Astrocyte (in vitro differentiated cells and primary cell): ENCODE data around the gene OSBPL6. TPM values are rescaled to one million over a fixed set of nuclear protein-coding genes. Genes with fewer than 3 reads are reported as not detected.

Source experiments
- DNase-seq: peaks from one replicate; pipeline ENCODE4 v3.0.0-alpha.2; 2010; ENCODE audit warnings: low read depth
- FAIRE-seq: peaks from 2 replicates; lab custom pipeline; 2011; peaks lifted over from hg19 to GRCh38; lab: Jason Lieb, UNC
- H2AFZ ChIP-seq: 2 replicates; pipeline ENCODE4 v1.6.0; 2012; ENCODE audit warnings: low read depth, low read length, inconsistent platforms
- H3K27ac ChIP-seq: 2 replicates; pipeline ENCODE4 v1.5.1; 2011; ENCODE audit warnings: low read depth, low read length, inconsistent platforms
- H3K27me3 ChIP-seq: 2 replicates; pipeline ENCODE4 v1.6.0; 2011; ENCODE audit warnings: low read length, inconsistent platforms; ENCODE audit not compliant: insufficient read depth
- H3K36me3 ChIP-seq: 2 replicates; pipeline ENCODE4 v1.5.1; 2011; ENCODE audit warnings: low read length, inconsistent platforms; ENCODE audit not compliant: insufficient read depth
- H3K4me1 ChIP-seq: 2 replicates; pipeline ENCODE4 v1.5.1; 2011; ENCODE audit warnings: low read length, inconsistent platforms; ENCODE audit not compliant: insufficient read depth
- H3K4me2 ChIP-seq: 2 replicates; pipeline ENCODE4 v1.6.0; 2012; ENCODE audit warnings: low read length, inconsistent platforms
- H3K4me3 ChIP-seq: 2 replicates; pipeline ENCODE4 v1.5.1; 2011; ENCODE audit warnings: low read depth, mild to moderate bottlenecking, low read length, inconsistent platforms; ENCODE audit not compliant: insufficient read depth
- H3K79me2 ChIP-seq: 2 replicates; pipeline ENCODE4 v1.6.0; 2012; ENCODE audit warnings: mild to moderate bottlenecking, low read length, inconsistent platforms; ENCODE audit not compliant: insufficient read depth
- H3K9ac ChIP-seq: 2 replicates; pipeline ENCODE4 v1.6.0; 2012; ENCODE audit warnings: mild to moderate bottlenecking, low read length, inconsistent platforms
- H3K9me3 ChIP-seq: 2 replicates; pipeline ENCODE4 v1.5.1; 2012; ENCODE audit warnings: low read depth, mild to moderate bottlenecking, low read length, inconsistent platforms; ENCODE audit not compliant: insufficient read depth
- H4K20me1 ChIP-seq: 2 replicates; pipeline ENCODE4 v1.6.0; 2012; ENCODE audit warnings: low read length, inconsistent platforms; ENCODE audit not compliant: insufficient read depth
- H3K27ac Mint-ChIP-seq: one replicate; pipeline ENCODE4 v1.8.0; 2021; ENCODE audit warnings: mild to moderate bottlenecking, mixed read lengths; ENCODE audit not compliant: unreplicated experiment
- H3K27me3 Mint-ChIP-seq: one replicate; pipeline ENCODE4 v1.8.0; 2021; ENCODE audit warnings: low read depth, mixed read lengths; ENCODE audit not compliant: unreplicated experiment
- H3K36me3 Mint-ChIP-seq: one replicate; pipeline ENCODE4 v1.8.0; 2021; ENCODE audit warnings: low read depth, mixed read lengths; ENCODE audit not compliant: unreplicated experiment
- H3K4me1 Mint-ChIP-seq: one replicate; pipeline ENCODE4 v1.8.0; 2021; ENCODE audit warnings: low read depth, mixed read lengths; ENCODE audit not compliant: unreplicated experiment
- H3K4me3 Mint-ChIP-seq: one replicate; pipeline ENCODE4 v1.8.0; 2021; ENCODE audit warnings: mild to moderate bottlenecking, moderate library complexity, mixed read lengths; ENCODE audit not compliant: unreplicated experiment
- H3K9me3 Mint-ChIP-seq: one replicate; pipeline ENCODE4 v1.8.0; 2021; ENCODE audit warnings: mild to moderate bottlenecking, mixed read lengths; ENCODE audit not compliant: unreplicated experiment
- EZH2 ChIP-seq: IDR thresholded peaks from 2 replicates; pipeline ENCODE4 v1.6.1; 2012; ENCODE audit warnings: mild to moderate bottlenecking, low read length, inconsistent platforms; ENCODE audit not compliant: insufficient read depth
- total RNA-seq: library from RNA; stranded (reverse); gene quantifications from 2 replicates; pipeline ENCODE4 v1.2.1, GENCODE V29; 2021
- TF ChIP-seq, protein P1 (sequence below): IDR thresholded peaks from 2 replicates; pipeline ENCODE4 v1.5.1; 2011; ENCODE audit warnings: low read depth, mild to moderate bottlenecking, inconsistent platforms, low read length, moderate library complexity; ENCODE audit not compliant: insufficient read depth

The OSBPL6 gene
- total RNA-seq, 1 donor from 2014 or later: 13.4 TPM

DNA sequence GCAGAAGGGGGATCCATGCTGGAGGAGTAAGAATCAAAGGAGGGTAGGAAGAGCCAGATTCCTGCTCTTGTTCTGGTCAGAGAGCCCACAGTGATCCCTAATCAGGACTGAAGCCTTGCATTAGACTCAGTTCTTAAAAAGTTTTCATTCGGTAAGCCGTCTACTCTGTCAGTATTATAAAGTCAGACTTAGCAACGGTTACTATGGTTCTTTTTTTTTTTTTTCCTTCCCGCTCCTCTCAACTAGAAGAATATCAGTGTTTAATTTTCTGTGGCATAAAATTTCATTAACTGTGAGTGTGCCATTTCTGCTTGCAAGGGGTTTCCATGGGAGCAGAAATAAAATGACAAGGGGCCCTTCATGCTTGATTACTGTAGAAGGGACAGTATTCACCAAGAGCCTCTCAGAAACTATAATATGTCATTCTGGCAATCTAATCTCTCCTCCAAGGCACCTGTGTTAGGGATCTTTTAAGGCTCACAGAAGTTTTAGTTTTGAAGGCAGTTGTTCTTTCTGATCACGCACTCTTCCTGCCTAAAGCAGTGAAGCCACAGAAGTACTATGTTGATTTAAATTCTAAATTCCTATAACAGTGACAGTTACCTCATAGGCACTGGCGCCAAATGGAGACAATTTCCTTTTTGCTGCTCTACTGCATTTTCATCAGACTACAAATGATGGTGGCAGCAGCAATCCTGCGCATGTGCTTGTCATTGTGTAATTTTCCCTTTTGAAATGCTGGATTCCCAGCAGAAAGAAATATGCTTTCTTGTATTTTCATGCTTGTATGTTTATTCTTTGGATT lies 57.0 kb downstream of the OSBPL6 start:
- no peak for DNase-seq
- Histone ChIP-seq H3K27ac (no peak overlapping the region), H4K20me1 (no peaks in the 10 kb centered on the region), H3K27me3 (no peaks in the 10 kb centered on the region), H3K4me1 (peaks cover 2% of the 10 kb centered on the region), H3K4me3 (no peak overlapping the region), H3K4me2 (no peak overlapping the region), H3K36me3 (no peaks in the 10 kb centered on the region), H3K79me2 (peaks cover 15% of the 10 kb centered on the region), H2AFZ (no peak overlapping the region), H3K9ac (no peak overlapping the region), H3K9me3 (no peaks in the 10 kb centered on the region)
- no peaks in the 10 kb centered on the region for H3K36me3 Mint-ChIP-seq
- TF ChIP-seq, protein P1, sequence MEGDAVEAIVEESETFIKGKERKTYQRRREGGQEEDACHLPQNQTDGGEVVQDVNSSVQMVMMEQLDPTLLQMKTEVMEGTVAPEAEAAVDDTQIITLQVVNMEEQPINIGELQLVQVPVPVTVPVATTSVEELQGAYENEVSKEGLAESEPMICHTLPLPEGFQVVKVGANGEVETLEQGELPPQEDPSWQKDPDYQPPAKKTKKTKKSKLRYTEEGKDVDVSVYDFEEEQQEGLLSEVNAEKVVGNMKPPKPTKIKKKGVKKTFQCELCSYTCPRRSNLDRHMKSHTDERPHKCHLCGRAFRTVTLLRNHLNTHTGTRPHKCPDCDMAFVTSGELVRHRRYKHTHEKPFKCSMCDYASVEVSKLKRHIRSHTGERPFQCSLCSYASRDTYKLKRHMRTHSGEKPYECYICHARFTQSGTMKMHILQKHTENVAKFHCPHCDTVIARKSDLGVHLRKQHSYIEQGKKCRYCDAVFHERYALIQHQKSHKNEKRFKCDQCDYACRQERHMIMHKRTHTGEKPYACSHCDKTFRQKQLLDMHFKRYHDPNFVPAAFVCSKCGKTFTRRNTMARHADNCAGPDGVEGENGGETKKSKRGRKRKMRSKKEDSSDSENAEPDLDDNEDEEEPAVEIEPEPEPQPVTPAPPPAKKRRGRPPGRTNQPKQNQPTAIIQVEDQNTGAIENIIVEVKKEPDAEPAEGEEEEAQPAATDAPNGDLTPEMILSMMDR: no peak
- no peak for TF ChIP-seq EZH2
- H3K4me3 Mint-ChIP-seq: no peak overlapping the region
- H3K27ac Mint-ChIP-seq: no peak overlapping the region
- peaks cover 13% of the 10 kb centered on the region for H3K4me1 Mint-ChIP-seq
- FAIRE-seq: no peak
- no peaks in the 10 kb centered on the region for H3K27me3 Mint-ChIP-seq
- H3K9me3 Mint-ChIP-seq: no peaks in the 10 kb centered on the region

DNA sequence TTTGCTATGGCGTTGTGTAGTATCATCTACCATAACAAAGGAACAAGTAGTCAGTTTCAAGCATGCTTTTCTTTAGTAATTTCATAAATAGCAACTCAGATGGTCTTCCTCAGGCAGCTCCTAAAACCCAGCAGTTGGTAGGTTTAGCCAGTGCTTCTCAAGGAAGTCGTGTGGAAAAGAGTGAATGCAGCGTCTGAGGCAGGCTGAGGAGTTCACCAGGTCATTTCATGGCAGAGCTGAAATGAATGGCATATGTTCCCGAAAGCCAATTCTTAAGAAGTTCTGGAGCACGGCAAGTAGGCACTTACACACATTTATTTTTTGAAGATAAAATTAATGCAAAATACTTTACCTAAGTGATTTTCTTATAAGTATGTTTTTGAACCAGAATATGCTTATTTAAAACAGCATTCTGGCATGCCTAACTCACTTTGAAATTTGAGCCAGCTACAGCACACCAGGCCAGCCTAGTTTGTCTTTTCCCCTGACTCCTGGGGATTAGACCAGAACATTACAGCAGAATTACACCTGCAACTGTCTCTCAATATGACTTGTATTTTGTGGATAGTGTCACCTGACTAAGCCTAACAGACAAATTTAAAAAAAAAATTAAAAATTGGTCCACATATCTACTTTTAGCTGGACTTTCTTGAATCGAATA lies 62.2 kb downstream of the OSBPL6 start:
- Histone ChIP-seq H3K4me2 (no peak overlapping the region), H3K79me2 (peaks cover 5% of the 10 kb centered on the region), H3K4me1 (peaks cover 6% of the 10 kb centered on the region), H3K27me3 (no peaks in the 10 kb centered on the region), H3K9ac (no peak overlapping the region), H3K9me3 (no peaks in the 10 kb centered on the region), H3K4me3 (no peak overlapping the region), H2AFZ (no peak overlapping the region), H4K20me1 (no peaks in the 10 kb centered on the region), H3K36me3 (no peaks in the 10 kb centered on the region), H3K27ac (no peak overlapping the region)
- Mint-ChIP-seq H3K4me3 (no peak overlapping the region), H3K36me3 (no peaks in the 10 kb centered on the region), H3K27ac (no peak overlapping the region), H3K9me3 (no peaks in the 10 kb centered on the region), H3K4me1 (peaks cover 17% of the 10 kb centered on the region), H3K27me3 (no peaks in the 10 kb centered on the region)
- FAIRE-seq (no peak), DNase-seq (no peak)
- TF ChIP-seq, protein P1: no peak
- no peak for TF ChIP-seq EZH2
